C1 segment of cervical spinal cord (tissue), 14 donors: ENCODE results near the gene MRPS34.

Source experiments
- DNase-seq, 14 donors: peaks; one replicate each; lab custom pipeline; 2025; lab: John Stamatoyannopoulos, UW

Gene MRPS34

GRCh38 chr16:1782408-1783264 lies 9.7 kb upstream of the MRPS34 start, which contains the start of the genes NUBP2 and SPSB3:
Gene NUBP2 (plus strand): TSS chr16:1782960. CDS start chr16:1783021, 61 bp downstream.
Gene SPSB3 (minus strand): TSS chr16:1782571. CDS start chr16:1781483, 1,088 bp downstream.
- peak; percentile 93 to 100 (median 100) for DNase-seq

DNA sequence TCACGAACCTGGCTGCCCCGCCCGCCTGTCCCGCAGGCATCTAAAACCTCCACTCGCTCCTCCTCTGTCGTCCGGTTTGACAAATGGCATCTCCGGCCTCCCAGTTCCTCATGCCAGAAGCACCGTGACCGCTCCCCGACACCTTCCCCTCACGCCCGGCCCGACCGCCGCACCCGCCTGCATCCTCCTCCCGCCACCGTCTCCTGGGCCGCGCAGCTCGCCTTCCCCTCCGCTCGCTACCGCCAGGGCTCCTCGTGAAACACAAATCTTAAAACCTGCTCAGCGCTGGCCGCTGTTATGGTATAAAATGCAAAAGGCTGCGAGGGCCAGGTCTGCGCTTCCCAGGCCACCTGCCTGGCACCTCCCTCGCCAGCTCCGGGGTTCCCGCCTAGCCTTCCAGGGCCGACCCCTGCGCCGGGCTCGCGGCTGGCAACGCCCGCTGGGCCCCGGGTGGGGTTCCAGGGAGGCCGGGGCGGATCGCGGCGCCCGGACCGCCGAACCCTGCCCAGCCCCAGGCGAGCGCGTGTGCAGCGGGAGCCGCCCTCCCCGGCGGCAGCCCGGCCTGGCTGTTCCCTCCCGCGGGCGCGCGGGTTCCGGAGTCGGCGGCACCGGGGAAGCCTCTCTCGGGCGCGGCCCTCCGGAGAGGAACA lies 8.9 kb upstream of the MRPS34 start:
- no peak for DNase-seq

DNA sequence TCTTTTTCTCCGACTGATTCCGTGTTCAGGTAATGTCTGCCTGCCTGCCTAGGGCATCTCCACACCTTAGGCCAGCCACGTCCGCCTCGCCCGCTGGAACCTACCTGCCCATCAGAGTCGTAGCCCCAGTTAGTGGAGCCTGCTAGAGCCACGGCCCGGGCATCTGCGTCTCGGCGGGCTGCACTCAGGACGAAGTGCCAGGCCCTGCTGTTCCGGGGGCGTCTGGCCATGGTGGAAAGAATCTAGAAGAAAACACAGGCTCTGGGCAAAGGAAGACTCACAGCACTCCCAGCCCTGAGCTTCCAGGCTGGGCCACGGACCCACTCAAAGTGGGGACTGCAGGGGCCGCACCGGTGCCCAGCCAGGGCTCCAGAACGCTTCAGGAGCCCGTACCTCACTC lies 8.3 kb upstream of the MRPS34 start:
- no peak for DNase-seq

DNA sequence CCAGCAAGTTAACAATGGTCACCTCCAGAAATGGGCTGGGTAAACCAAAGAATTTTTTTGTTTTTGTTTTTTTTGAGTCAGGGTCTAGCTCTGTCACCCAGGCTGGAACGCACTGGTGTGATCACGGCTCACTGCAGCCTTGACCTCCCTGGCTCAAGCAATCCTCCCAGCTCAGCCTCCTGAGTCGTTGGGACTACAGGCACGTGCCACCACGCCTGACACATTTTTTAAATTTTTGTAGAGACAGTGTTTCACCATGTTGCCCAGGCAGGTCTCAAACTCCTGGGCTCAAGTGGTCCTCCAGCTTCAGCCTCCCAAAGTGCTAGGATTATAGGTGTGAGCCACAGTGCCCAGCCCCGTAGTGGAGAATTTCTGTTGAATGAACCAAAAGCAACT lies 7.7 kb upstream of the MRPS34 start:
- no peak for DNase-seq

- DNase-seq = no peak
Measured at GRCh38 chr16:1779741-1780676, 7.1 kb upstream of the MRPS34 start.

DNA sequence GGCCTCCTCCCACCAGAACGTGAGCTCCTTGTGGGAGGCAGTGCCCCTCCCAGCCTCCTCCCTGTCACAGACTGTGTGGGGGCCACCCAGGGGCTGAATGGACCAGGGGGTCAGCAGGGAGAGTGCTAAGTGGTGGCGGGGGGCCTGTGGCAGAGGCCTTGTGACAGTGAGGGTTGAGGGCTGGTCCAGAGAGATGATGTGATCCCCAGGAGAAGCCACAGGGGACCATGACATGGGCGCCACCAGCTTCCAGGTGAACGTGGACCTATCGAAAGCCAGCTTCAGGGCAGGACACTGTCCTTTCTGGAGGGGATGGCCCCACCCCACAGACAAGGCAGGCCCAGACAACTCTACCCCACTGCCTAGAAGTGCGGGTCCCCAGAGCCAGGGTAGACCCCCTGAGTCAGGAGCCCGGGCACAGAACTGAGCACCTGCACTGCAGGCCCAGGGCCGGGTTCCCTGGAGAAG lies 6.3 kb upstream of the MRPS34 start:
- no peak for DNase-seq

- DNase-seq = no peak
Measured at GRCh38 chr16:1778200-1779179, 5.6 kb upstream of the MRPS34 start.

GRCh38 chr16:1777375-1778199 lies 4.7 kb upstream of the MRPS34 start:
- no peak for DNase-seq

DNA sequence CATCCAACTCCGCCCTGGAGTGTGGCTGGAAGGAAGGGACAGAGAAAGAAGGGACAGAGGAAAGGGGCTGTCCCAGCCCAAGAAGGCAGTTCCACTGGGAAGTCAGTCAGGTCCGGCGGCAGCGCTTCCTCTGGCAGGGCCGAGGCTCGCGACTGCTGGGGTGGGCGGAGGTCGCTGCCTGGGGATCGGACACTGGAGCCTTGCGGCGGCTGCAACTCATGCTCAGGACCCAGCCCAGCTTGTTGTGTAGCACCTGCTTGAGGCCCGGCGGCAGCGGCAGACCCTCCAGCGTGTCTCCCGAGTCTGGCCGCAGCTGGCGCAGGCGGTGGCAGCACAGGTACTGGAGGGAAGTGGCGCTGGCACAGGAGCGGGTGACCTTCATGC lies 4.0 kb upstream of the MRPS34 start:
- no peak for DNase-seq

DNA sequence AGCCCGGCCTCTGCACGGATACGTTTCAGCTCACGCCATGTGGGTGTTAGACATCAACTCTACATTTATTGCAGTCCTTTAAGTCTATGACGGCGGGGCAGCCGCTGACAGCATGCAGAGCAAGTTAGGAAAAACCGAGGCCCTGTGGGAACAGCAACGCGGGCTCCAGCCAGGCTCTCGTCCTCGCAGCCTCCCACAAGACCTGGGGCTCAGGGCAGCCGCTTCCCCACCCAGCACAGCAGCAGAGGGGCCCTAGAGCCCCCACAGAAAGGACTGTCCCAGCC lies 3.7 kb upstream of the MRPS34 start:
- no peak for DNase-seq

DNA sequence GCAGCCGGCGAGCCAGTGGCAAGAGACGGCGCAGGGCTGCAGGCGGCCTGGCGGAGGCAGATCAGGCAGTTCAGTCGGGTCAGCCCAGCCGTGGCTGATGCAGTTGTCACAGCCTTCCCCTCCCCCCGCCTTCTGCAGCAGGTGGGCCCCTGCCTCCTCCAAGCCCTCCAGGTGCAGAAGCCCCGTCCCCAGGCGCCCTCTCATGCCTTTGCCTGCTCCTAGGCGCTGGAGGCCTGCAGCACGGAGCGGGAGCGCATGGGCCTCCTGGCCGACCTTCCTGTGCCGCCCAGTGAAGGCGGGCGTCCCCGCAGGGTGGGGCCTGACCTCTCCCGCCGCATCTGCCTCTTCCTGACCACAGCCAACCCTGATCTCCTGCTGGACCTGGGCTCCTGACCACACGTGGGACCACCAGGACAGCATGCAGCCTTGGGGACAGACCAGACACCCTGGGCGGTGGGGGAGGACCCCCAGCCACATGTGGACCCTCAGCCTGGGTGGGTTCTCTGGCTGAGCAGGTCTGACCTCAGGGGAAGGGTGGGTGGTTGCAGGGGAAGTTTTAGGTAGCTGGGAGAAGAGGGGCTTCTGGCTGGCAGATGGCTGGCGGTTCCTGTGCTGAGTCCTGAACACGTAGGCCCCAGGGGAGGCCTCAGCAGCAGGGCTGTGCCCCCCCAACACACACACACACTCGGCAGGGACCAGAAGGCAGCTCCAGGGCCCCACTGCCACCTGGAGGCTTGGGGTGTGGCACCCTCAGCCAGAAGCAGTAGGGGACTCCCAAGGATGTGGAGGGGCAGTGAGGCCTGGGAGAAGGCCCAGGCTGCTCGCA lies 3.1 kb upstream of the MRPS34 start:
- DNase-seq = no peak

DNA sequence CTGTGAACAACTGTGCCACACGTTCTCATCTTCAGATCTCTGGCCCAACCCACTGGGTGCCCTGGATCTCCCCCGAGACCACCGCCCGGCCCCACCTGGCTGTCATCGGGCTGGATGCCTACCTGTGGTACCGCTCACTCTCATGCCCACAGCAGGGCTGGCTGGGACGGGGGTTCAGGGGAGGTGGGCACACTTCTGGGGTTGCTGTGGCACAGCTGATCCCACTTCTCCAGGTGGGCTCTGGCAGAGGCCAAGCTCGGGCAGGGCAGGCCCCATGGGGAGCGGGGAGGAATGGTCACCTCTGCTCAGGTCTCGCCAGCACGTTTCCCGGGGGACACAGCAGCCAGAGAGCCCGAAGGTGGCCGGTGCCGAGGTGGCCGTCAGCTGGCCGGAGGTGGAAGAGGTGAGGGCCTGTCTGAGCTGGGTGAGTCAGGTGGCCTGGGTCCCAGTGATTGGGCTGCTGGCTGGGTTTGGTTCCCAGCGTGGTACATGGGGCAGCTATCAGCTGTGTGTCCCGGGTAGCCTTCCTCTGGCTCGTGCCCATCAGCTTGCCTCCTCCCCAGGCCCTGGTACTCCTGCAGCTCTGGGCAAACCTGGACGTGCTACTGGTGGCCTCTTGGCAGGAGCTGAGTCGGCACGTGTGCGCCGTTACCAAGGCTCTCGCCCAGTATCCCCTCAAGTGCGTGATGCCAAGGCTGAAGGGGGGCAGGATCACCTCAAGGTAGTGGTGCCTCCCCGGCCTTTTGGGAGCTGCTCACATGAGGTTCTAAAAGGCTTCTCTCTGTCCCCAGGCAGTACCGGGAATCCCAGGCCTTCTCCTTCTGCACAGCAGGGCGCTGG lies 2.3 kb upstream of the MRPS34 start:
- DNase-seq = no peak

DNA sequence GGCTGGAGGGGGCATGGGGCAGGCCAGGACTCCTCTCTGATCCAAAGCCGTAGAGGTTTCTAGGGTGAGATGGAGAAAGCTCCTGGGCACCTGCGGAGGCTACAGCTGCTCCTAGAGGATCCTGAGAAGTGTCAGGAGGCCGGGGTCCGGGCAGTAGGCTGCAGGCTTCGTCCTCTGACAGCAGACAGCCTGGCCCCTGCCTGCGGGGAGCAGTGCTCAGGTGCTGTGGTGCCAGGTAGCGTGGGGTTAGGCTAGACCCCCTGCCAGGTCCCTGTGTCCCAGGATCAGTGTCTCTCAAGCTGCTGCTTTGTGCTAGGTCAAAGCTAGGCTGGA lies 1.5 kb upstream of the MRPS34 start:
- no peak for DNase-seq

- DNase-seq = peak in 4 of 14 donors; percentile 19 to 57 (median 27)
Measured at GRCh38 chr16:1773703-1774447, 941 bp upstream of the MRPS34 start.

GRCh38 chr16:1772362-1772907 lies 499 bp downstream of the MRPS34 start, which contains the start of gene EME2:
Gene EME2 (plus strand): TSS chr16:1772810. CDS start chr16:1773228, 418 bp downstream.
- peak in 1 of 14 donors; percentile 46 for DNase-seq

DNA sequence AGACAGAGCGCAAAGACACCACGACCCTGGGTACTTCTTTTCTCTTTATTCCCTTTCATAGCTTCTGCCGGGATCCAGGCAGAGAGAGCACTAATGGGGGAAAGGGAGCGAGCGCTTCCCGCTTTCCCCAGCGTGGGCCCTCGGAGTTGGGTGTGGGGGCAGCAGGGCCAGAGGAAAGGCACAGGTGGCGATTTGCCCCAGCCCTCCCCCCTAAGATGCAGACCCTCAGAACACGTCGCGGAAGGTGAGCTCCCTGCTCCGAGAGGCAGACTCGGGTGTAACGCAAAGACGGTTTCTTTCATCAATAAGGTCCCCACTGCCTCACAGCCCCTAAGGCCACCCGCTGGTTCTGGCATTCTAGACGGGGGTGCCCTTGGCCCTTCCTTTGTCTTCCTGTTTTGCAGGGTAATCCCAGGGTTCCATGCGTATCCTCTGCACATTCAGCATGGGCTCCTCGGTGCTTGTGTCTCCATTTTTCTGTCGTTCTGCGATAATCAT lies 1.0 kb downstream of the MRPS34 start:
- peak in 1 of 14 donors; percentile 43 for DNase-seq
